ENCODE measurements around the gene PALD1. TPM values are rescaled to one million over a fixed set of nuclear protein-coding genes. Genes with fewer than 3 reads are reported as not detected.

The PALD1 gene
- total and polyA plus RNA-seq, 2 of the 13 experiments (the other 11 are each of a cell fraction or from before 2014, with no cell fraction given): 0.07 to 0.09 TPM

GRCh38 chr10:70597856-70598815 lies 119.6 kb downstream of the PALD1 start:
- WGBS (ENCODE audit: low lambda C conversion rate): 93% methylated on average over 20 of the region's 34 CpGs
- CTCF ChIA-PET (ENCODE audit: low intra/inter-chr PET ratio, low total read pairs): no interaction called here
- TF ChIP-seq BCLAF1 (IDR thresholded peaks at IDR 0.05): no peak
- no peak for TF ChIP-seq BATF2 (CRISPR knock-in tag; IDR thresholded peaks at IDR 0.05)
- TF ChIP-seq ZSCAN31 (CRISPR knock-in tag; IDR thresholded peaks at IDR 0.05; ENCODE audit: low read depth): no peak
- TF ChIP-seq ZNF253 (CRISPR knock-in tag; IDR thresholded peaks at IDR 0.05; ENCODE audit: borderline replicate concordance): no peak
- TF ChIP-seq HDAC6 (IDR thresholded peaks at IDR 0.05; ENCODE audit: low read depth, low read length): no peak
- no peak for TF ChIP-seq ZNF672 (CRISPR knock-in tag; IDR thresholded peaks at IDR 0.05)
- no peak for TF ChIP-seq GLI4 (CRISPR knock-in tag; IDR thresholded peaks at IDR 0.05; ENCODE audit: borderline replicate concordance)
- no peak for TF ChIP-seq GABPA (IDR thresholded peaks at IDR 0.05; ENCODE audit: low read depth, low read length)
- no peak for TF ChIP-seq GABPA (CRISPR knock-in tag; IDR thresholded peaks at IDR 0.05; ENCODE audit: low read depth)
- no peak for TF ChIP-seq FOXC1 (CRISPR knock-in tag; IDR thresholded peaks at IDR 0.05; ENCODE audit: borderline replicate concordance)
- TF ChIP-seq ZSCAN20 (CRISPR knock-in tag; IDR thresholded peaks at IDR 0.05; ENCODE audit: borderline replicate concordance): no peak
- no peak for TF ChIP-seq HNF4A (CRISPR knock-in tag; IDR thresholded peaks at IDR 0.05)
- TF ChIP-seq XBP1 (CRISPR knock-in tag; IDR thresholded peaks at IDR 0.05): no peak
- no peak for TF ChIP-seq CREB3 (CRISPR knock-in tag; IDR thresholded peaks at IDR 0.05)

More at GRCh38 chr10:70597856-70598815, 119.6 kb downstream of the PALD1 start:
- H3K9me3 ChIP-seq (ENCODE audit: low read length): no peaks in the 10 kb centered on the region
- POLR2A ChIA-PET: no interaction called here
- H3K79me2 ChIP-seq (ENCODE audit: insufficient read depth, low read length): no peaks in the 10 kb centered on the region
- H3K27me3 ChIP-seq (ENCODE audit: control insufficient read depth in 1 of 2, insufficient read depth in 2 of 2, low read length in 2 of 2): no peaks in the 10 kb centered on the region
- no peaks in the 10 kb centered on the region for H3K36me3 ChIP-seq (replicated peaks in 1 of 2; ENCODE audit: control insufficient read depth in 1 of 2, insufficient read depth in 2 of 2, low read length in 2 of 2)
- FAIRE-seq: no peak
- in situ Hi-C loops (cut with HindIII; ENCODE audit: extremely low pct_ligation_motif_present, low pct_unique_long_range_greater_than_20kb): no loop called here
- H3K4me1 ChIP-seq (ENCODE audit: insufficient read depth, low read length): peaks cover 48% of the 10 kb centered on the region
- H3K4me3 ChIP-seq (replicated peaks in 1 of 3; ENCODE audit: insufficient read depth in 1 of 3, low read depth in 2 of 3, low read length in 3 of 3): no peak overlapping the region
- DNase-seq (ENCODE audit: low spot score): no peak
- no peaks in the 10 kb centered on the region for H4K20me1 ChIP-seq (ENCODE audit: insufficient read depth, low read length)
- no TSS peak for BruUV-seq (replicated peaks)
- H3K9ac ChIP-seq (ENCODE audit: insufficient read depth, low read depth, low read length): no peak overlapping the region
- intact Hi-C loops (cut with micrococcal nuclease; ENCODE audit: unreplicated experiment): no loop called here
- no peak for ATAC-seq
- H3K4me2 ChIP-seq (ENCODE audit: low read depth, low read length): no peak overlapping the region
- no peak overlapping the region for H3K27ac ChIP-seq (ENCODE audit: extremely low read length, insufficient read depth, low read length)
- no peak overlapping the region for H2AFZ ChIP-seq (ENCODE audit: low read length)

All from HepG2 (cell line).